ENCODE measurements around the gene SLC16A13.
"Not testable (repeated sequence)": the region's sequence is repeated elsewhere in the genome, so short reads cannot be mapped to it uniquely, and the experiment has no call there.

Gene SLC16A13

GRCh38 chr17:7034955-7035590, 742 bp upstream of the SLC16A13 start:
- peak; percentile 74 for DNase-seq

GRCh38 chr17:7038025-7038862, 2.4 kb downstream of the SLC16A13 start:
- no peak for DNase-seq

GRCh38 chr17:7039832-7040231, 4.0 kb downstream of the SLC16A13 start:
- DNase-seq, result no peak

GRCh38 chr17:7041607-7042500, 6.0 kb downstream of the SLC16A13 start:
- no peak for DNase-seq

- no peak for DNase-seq
Observed at GRCh38 chr17:7042501-7043181, 6.8 kb downstream of the SLC16A13 start.

- DNase-seq, result no peak
Observed at GRCh38 chr17:7043182-7043496, 7.3 kb downstream of the SLC16A13 start.

- DNase-seq, result no peak
Observed at GRCh38 chr17:7043497-7044198, 7.8 kb downstream of the SLC16A13 start, which contains the start of gene SLC16A11. Gene SLC16A11, minus strand, starts transcription at chr17:7044092. Its CDS starts 579 bp downstream, at chr17:7043513.

GRCh38 chr17:7045492-7046126, 9.8 kb downstream of the SLC16A13 start:
- peak; percentile 76 for DNase-seq

- DNase-seq, result peak; percentile 52
Observed at GRCh38 chr17:7046127-7046724, 10.4 kb downstream of the SLC16A13 start.

GRCh38 chr17:7046725-7047397, 11.0 kb downstream of the SLC16A13 start:
- DNase-seq, result peak; percentile 84

- peak; percentile 82 for DNase-seq
Observed at GRCh38 chr17:7047566-7047965, 11.8 kb downstream of the SLC16A13 start.

- no peak for DNase-seq
Observed at GRCh38 chr17:7048968-7049367, 13.2 kb downstream of the SLC16A13 start.

- DNase-seq, result not testable (repeated sequence)
Observed at GRCh38 chr17:7050583-7050982, 14.8 kb downstream of the SLC16A13 start.

GRCh38 chr17:7056386-7056785, 20.6 kb downstream of the SLC16A13 start:
- DNase-seq, result no peak

GRCh38 chr17:7058831-7059447, 23.1 kb downstream of the SLC16A13 start:
- no peak for DNase-seq

- DNase-seq, result peak; percentile 54
Observed at GRCh38 chr17:7060165-7060891, 24.5 kb downstream of the SLC16A13 start.

GRCh38 chr17:7063518-7064094, 27.8 kb downstream of the SLC16A13 start:
- no peak for DNase-seq

- DNase-seq, result no peak
Observed at GRCh38 chr17:7064261-7064660, 28.4 kb downstream of the SLC16A13 start.

- DNase-seq, result no peak
Observed at GRCh38 chr17:7067198-7067597, 31.4 kb downstream of the SLC16A13 start.
